ACC112 (cell line): ENCODE data around the gene DCST1.

ENCODE experiments used
- H2AFZ ChIP-seq: fragments of 200-600 bp; sonication (generic); one replicate; pipeline ENCODE4 v1.6.0; 2017; ENCODE audit warnings: antibody characterized with exemption, low read length; ENCODE audit not compliant: unreplicated experiment
- H3K27ac ChIP-seq: fragments of 200-600 bp; sonication (generic); 2 replicates; pipeline ENCODE4 v1.5.1; 2014; ENCODE audit warnings: low read depth, mild to moderate bottlenecking, antibody characterized with exemption, low read length, moderate library complexity
- H3K27me3 ChIP-seq: fragments of 200-600 bp; sonication (generic); 2 replicates; pipeline ENCODE4 v1.6.1; 2014; ENCODE audit warnings: mild to moderate bottlenecking, antibody characterized with exemption, low read length, moderate library complexity, mixed read lengths; ENCODE audit not compliant: insufficient read depth
- H3K36me3 ChIP-seq: fragments of 200-600 bp; sonication (generic); 2 replicates; pipeline ENCODE4 v1.6.1; 2016; ENCODE audit warnings: mild to moderate bottlenecking, antibody characterized with exemption, low read length, moderate library complexity, mixed read lengths; ENCODE audit not compliant: insufficient read depth
- H3K4me1 ChIP-seq: fragments of 200-600 bp; sonication (generic); one replicate; pipeline ENCODE4 v1.6.1; 2016; ENCODE audit warnings: low read length, mixed read lengths; ENCODE audit not compliant: insufficient read depth, unreplicated experiment, control insufficient read depth
- H3K4me3 ChIP-seq: fragments of 200-600 bp; sonication (generic); 2 replicates; pipeline ENCODE4 v1.5.1; 2014; ENCODE audit warnings: mild to moderate bottlenecking, low read depth, low read length
- H3K79me2 ChIP-seq: fragments of 200-600 bp; sonication (generic); one replicate; pipeline ENCODE4 v1.6.0; 2016; ENCODE audit warnings: low read length; ENCODE audit not compliant: control insufficient read depth, unreplicated experiment, insufficient read depth

DCST1 gene

GRCh38 chr1:155001675-155002463 lies 31.8 kb upstream of the DCST1 start:
- Histone ChIP-seq H3K4me3 (peak overlapping the region; percentile 82), H3K27me3 (no peaks in the 10 kb centered on the region), H2AFZ (no peak overlapping the region), H3K36me3 (no peaks in the 10 kb centered on the region), H3K79me2 (peaks cover 41% of the 10 kb centered on the region), H3K27ac (peak overlapping the region; percentile 67), H3K4me1 (peaks cover 33% of the 10 kb centered on the region)

- no peaks in the 10 kb centered on the region for H3K27me3 ChIP-seq
- peak within 1 kb of the TSS; percentile 76 for H3K27ac ChIP-seq
- H3K36me3 ChIP-seq: no peaks in the 10 kb centered on the region
- H2AFZ ChIP-seq: no peak within 1 kb of the TSS
- H3K79me2 ChIP-seq: peaks cover 49% of the 10 kb centered on the region
- H3K4me1 ChIP-seq: peaks cover 33% of the 10 kb centered on the region
- H3K4me3 ChIP-seq: peak within 1 kb of the TSS; percentile 93
These were observed 31.0 kb upstream of the DCST1 start, which contains the start of gene ZBTB7B for GRCh38 chr1:155002464-155003226. Gene ZBTB7B, plus strand, starts transcription at chr1:155002802. Its CDS starts 11,859 bp downstream, at chr1:155014661.

GRCh38 chr1:155003227-155003765 lies 30.3 kb upstream of the DCST1 start:
- Histone ChIP-seq H2AFZ (no peak overlapping the region), H3K27me3 (no peaks in the 10 kb centered on the region), H3K4me1 (peaks cover 33% of the 10 kb centered on the region), H3K4me3 (peak overlapping the region; percentile 93), H3K79me2 (peaks cover 53% of the 10 kb centered on the region), H3K27ac (peak overlapping the region; percentile 76), H3K36me3 (no peaks in the 10 kb centered on the region)

- peaks cover 59% of the 10 kb centered on the region for H3K79me2 ChIP-seq
- no peaks in the 10 kb centered on the region for H3K27me3 ChIP-seq
- no peaks in the 10 kb centered on the region for H3K36me3 ChIP-seq
- H3K27ac ChIP-seq: peak overlapping the region; percentile 76
- H3K4me1 ChIP-seq: peaks cover 33% of the 10 kb centered on the region
- no peak overlapping the region for H2AFZ ChIP-seq
- peak overlapping the region; percentile 93 for H3K4me3 ChIP-seq
These were observed 29.8 kb upstream of the DCST1 start for GRCh38 chr1:155003766-155004351.

- Histone ChIP-seq H3K36me3 (no peaks in the 10 kb centered on the region), H3K4me3 (peak overlapping the region; percentile 93), H3K27ac (peak overlapping the region; percentile 76), H3K27me3 (no peaks in the 10 kb centered on the region), H3K4me1 (peaks cover 33% of the 10 kb centered on the region), H3K79me2 (peaks cover 62% of the 10 kb centered on the region), H2AFZ (no peak overlapping the region)
These were observed 29.1 kb upstream of the DCST1 start for GRCh38 chr1:155004352-155005075.

- Histone ChIP-seq H2AFZ (no peak overlapping the region), H3K27me3 (no peaks in the 10 kb centered on the region), H3K4me1 (peaks cover 24% of the 10 kb centered on the region), H3K79me2 (peaks cover 69% of the 10 kb centered on the region), H3K27ac (peak overlapping the region; percentile 76), H3K4me3 (peak overlapping the region; percentile 93), H3K36me3 (no peaks in the 10 kb centered on the region)
These were observed 28.3 kb upstream of the DCST1 start for GRCh38 chr1:155005076-155006011.

- H3K27me3 ChIP-seq: no peaks in the 10 kb centered on the region
- H3K4me1 ChIP-seq: peaks cover 32% of the 10 kb centered on the region
- H3K4me3 ChIP-seq: no peak overlapping the region
- H3K79me2 ChIP-seq: peaks cover 76% of the 10 kb centered on the region
- H3K27ac ChIP-seq: no peak overlapping the region
- no peaks in the 10 kb centered on the region for H3K36me3 ChIP-seq
- H2AFZ ChIP-seq: no peak overlapping the region
These were observed 27.0 kb upstream of the DCST1 start for GRCh38 chr1:155006601-155007101.

- H3K36me3 ChIP-seq: no peaks in the 10 kb centered on the region
- peaks cover 38% of the 10 kb centered on the region for H3K4me1 ChIP-seq
- no peak overlapping the region for H3K4me3 ChIP-seq
- H3K79me2 ChIP-seq: peaks cover 76% of the 10 kb centered on the region
- no peak overlapping the region for H3K27ac ChIP-seq
- no peaks in the 10 kb centered on the region for H3K27me3 ChIP-seq
- H2AFZ ChIP-seq: no peak overlapping the region
These were observed 26.3 kb upstream of the DCST1 start for GRCh38 chr1:155007251-155007828.
